Stimulated activated CD8-positive, alpha-beta memory T cell treated with anti-CD3 and anti-CD28 coated beads, Interleukin-12 subunit alpha, Interleukin-12 subunit beta, amount 100 ng/mL, for 24 hours (primary cell): ENCODE data around the gene MYL12B.
"Not testable (repeated sequence)": the region's sequence is repeated elsewhere in the genome, so short reads cannot be mapped to it uniquely, and the experiment has no call there.

ENCODE experiments used
- DNase-seq: peaks from one replicate; pipeline ENCODE4 v3.0.0-alpha.2; 2020; ENCODE audit errors: extremely low read depth

MYL12B gene

GRCh38 chr18:3262234-3263131, 550 bp downstream of the MYL12B start:
- DNase-seq, result no peak

GRCh38 chr18:3263132-3263700, 1.3 kb downstream of the MYL12B start:
- no peak for DNase-seq

- DNase-seq, result no peak
Observed at GRCh38 chr18:3264362-3264761, 2.4 kb downstream of the MYL12B start.

GRCh38 chr18:3265564-3266033, 3.7 kb downstream of the MYL12B start:
- no peak for DNase-seq

GRCh38 chr18:3266062-3266608, 4.2 kb downstream of the MYL12B start:
- DNase-seq, result no peak

GRCh38 chr18:3268306-3268705, 6.4 kb downstream of the MYL12B start:
- DNase-seq, result no peak

- no peak for DNase-seq
Observed at GRCh38 chr18:3269241-3269913, 7.4 kb downstream of the MYL12B start.

- DNase-seq, result no peak
Observed at GRCh38 chr18:3269914-3270299, 8.0 kb downstream of the MYL12B start.

- DNase-seq, result no peak
Observed at GRCh38 chr18:3273042-3273441, 11.1 kb downstream of the MYL12B start.

GRCh38 chr18:3277643-3278213, 15.8 kb downstream of the MYL12B start:
- DNase-seq, result not testable (repeated sequence)

- no peak for DNase-seq
Observed at GRCh38 chr18:3279201-3280185, 17.6 kb downstream of the MYL12B start.

GRCh38 chr18:3281456-3282400, 19.8 kb downstream of the MYL12B start:
- no peak for DNase-seq

GRCh38 chr18:3283253-3283863, 21.4 kb downstream of the MYL12B start:
- no peak for DNase-seq

GRCh38 chr18:3283908-3284307, 22.0 kb downstream of the MYL12B start:
- DNase-seq, result no peak

- DNase-seq, result no peak
Observed at GRCh38 chr18:3284501-3284900, 22.6 kb downstream of the MYL12B start.

GRCh38 chr18:3286159-3286558, 24.2 kb downstream of the MYL12B start:
- DNase-seq, result no peak

- DNase-seq, result no peak
Observed at GRCh38 chr18:3293196-3293951, 31.4 kb downstream of the MYL12B start.

- DNase-seq, result no peak
Observed at GRCh38 chr18:3294435-3295080, 32.6 kb downstream of the MYL12B start.
